Suprapubic skin (tissue), 4 donors: ENCODE results near the gene LARGE1. TPM values are rescaled to one million over a fixed set of nuclear protein-coding genes. Genes with fewer than 3 reads are reported as not detected.
A peak's percentile ranks its signal among the peaks of the same experiment; 100 is the strongest.

ENCODE experiments used
- DNase-seq, 2 donors: peaks; one replicate each; pipeline ENCODE4 v3.0.0-alpha.2; 2019; ENCODE audit warnings: low spot score in 2 of 2
- H3K27ac ChIP-seq: fragments of 200-600 bp; sonication (generic); one replicate; pipeline ENCODE4 v1.5.1; 2019
- H3K27me3 ChIP-seq: fragments of 200-600 bp; sonication (generic); one replicate; pipeline ENCODE4 v1.5.1; 2019
- H3K36me3 ChIP-seq: fragments of 200-600 bp; sonication (generic); one replicate; pipeline ENCODE4 v1.5.1; 2019
- H3K4me1 ChIP-seq: fragments of 200-600 bp; sonication (generic); one replicate; pipeline ENCODE4 v1.5.1; 2019
- H3K4me3 ChIP-seq: fragments of 200-600 bp; sonication (generic); one replicate; pipeline ENCODE4 v1.5.1; 2019; ENCODE audit warnings: mild to moderate bottlenecking
- H3K9me3 ChIP-seq: fragments of 200-600 bp; sonication (generic); one replicate; pipeline ENCODE4 v1.5.1; 2019
- CTCF ChIP-seq, 2 donors: fragments of 200-600 bp in 1 of 2; fragments of 450-650 bp in 1 of 2; sonication (generic) in 1 of 2; IDR thresholded peaks; one replicate each; pipeline ENCODE4 v1.5.1; 2016 to 2019; ENCODE audit warnings: antibody characterized with exemption in 2 of 2, mild to moderate bottlenecking in 1 of 2, moderate library complexity in 1 of 2
- EP300 ChIP-seq: sonication (generic); formaldehyde crosslinking; IDR thresholded peaks from one replicate; pipeline ENCODE4 v1.6.1; 2017; ENCODE audit warnings: antibody characterized with exemption
- POLR2A ChIP-seq, 2 donors: fragments of 450-650 bp; IDR thresholded peaks; one replicate each; pipeline ENCODE4 v1.6.1; 2017; ENCODE audit warnings: antibody characterized with exemption in 2 of 2, mild to moderate bottlenecking in 2 of 2, moderate library complexity in 2 of 2
- POLR2AphosphoS5 ChIP-seq, 3 donors: sonication (generic); formaldehyde crosslinking; IDR thresholded peaks; one replicate each; pipeline ENCODE4 v1.6.1; 2017; ENCODE audit warnings: antibody characterized with exemption in 3 of 3
- WGBS: methylation state at CpG from one replicate; pipeline ENCODE4 v1.1.5; 2018; 5-methylcytosine and 5-hydroxymethylcytosine counted together
- total RNA-seq, 4 donors: library from RNA; depleted of rRNA; stranded (reverse); fragments of >200 nt; gene quantifications; one replicate each; pipeline ENCODE4 v1.1.0, GENCODE V29; 2016

The LARGE1 gene
- total RNA-seq, 4 donors from 2014 or later = 12.1 to 41.6 (median 21.1) TPM

- peak in 1 of 2 donors; percentile 79 for DNase-seq
- Histone ChIP-seq H3K4me3 (no peak overlapping the region), H3K36me3 (no peaks in the 10 kb centered on the region), H3K9me3 (no peaks in the 10 kb centered on the region), H3K27ac (no peak overlapping the region), H3K27me3 (no peaks in the 10 kb centered on the region), H3K4me1 (peaks cover 3% of the 10 kb centered on the region)
- whole genome bisulfite sequencing = 73% methylated on average over 8 of the region's 8 CpGs
- TF ChIP-seq POLR2A (IDR thresholded peaks at IDR 0.05) (no peak), EP300 (no peak), CTCF (IDR thresholded peaks at IDR 0.05) (peak; percentile 63 to 79)
Measured at GRCh38 chr22:33579448-33580093, 340.7 kb downstream of the LARGE1 start.

- H3K27ac ChIP-seq = no peak overlapping the region
- no peaks in the 10 kb centered on the region for H3K27me3 ChIP-seq
- H3K9me3 ChIP-seq = no peaks in the 10 kb centered on the region
- WGBS = 68% methylated on average over 1 of the region's 1 CpG
- peaks cover 3% of the 10 kb centered on the region for H3K4me1 ChIP-seq
- TF ChIP-seq CTCF (IDR thresholded peaks at IDR 0.05) (no peak), POLR2A (IDR thresholded peaks at IDR 0.05) (no peak), EP300 (no peak), POLR2AphosphoS5 (IDR thresholded peaks at IDR 0.05) (no peak)
- H3K4me3 ChIP-seq = no peak overlapping the region
- H3K36me3 ChIP-seq = no peaks in the 10 kb centered on the region
- DNase-seq = no peak
Measured at GRCh38 chr22:33578752-33579151, 341.5 kb downstream of the LARGE1 start.

- no peak for DNase-seq
- Histone ChIP-seq H3K27me3 (no peaks in the 10 kb centered on the region), H3K9me3 (no peaks in the 10 kb centered on the region), H3K4me3 (no peak overlapping the region), H3K27ac (no peak overlapping the region), H3K36me3 (no peaks in the 10 kb centered on the region), H3K4me1 (peaks cover 3% of the 10 kb centered on the region)
- TF ChIP-seq CTCF (IDR thresholded peaks at IDR 0.05) = no peak
- no peak for TF ChIP-seq POLR2A (IDR thresholded peaks at IDR 0.05)
- TF ChIP-seq EP300 = no peak
- no peak for TF ChIP-seq POLR2AphosphoS5 (IDR thresholded peaks at IDR 0.05)
- 55% methylated on average over 4 of the region's 4 CpGs for WGBS
Measured at GRCh38 chr22:33577862-33578411, 342.3 kb downstream of the LARGE1 start.

DNA sequence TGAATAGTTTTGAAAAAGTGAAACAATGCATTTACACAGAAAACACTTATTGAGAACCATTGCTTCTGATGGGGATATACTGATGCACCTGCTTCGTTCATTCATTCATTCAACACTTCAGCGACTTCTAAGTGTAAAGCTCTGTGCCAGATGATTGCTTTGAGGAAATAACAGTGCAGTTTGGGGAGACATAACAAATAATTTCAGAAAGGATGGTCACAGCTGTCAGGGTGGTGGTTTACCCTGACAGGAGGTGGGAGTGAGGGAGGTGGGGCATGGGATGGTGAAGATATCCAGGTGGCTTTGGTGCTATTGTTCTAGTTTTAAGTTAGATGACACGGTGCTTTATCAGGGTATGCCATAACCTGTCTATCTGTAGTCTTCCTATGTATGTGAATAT is 344.1 kb downstream of the LARGE1 start:
- Histone ChIP-seq H3K36me3 (no peaks in the 10 kb centered on the region), H3K4me3 (no peak overlapping the region), H3K9me3 (no peaks in the 10 kb centered on the region), H3K4me1 (peaks cover 3% of the 10 kb centered on the region), H3K27ac (no peak overlapping the region), H3K27me3 (no peaks in the 10 kb centered on the region)
- TF ChIP-seq CTCF (IDR thresholded peaks at IDR 0.05) = no peak
- 89% methylated on average over 3 of the region's 3 CpGs for WGBS
- no peak for DNase-seq

- Histone ChIP-seq H3K4me1 (peaks cover 3% of the 10 kb centered on the region), H3K27ac (no peak overlapping the region), H3K27me3 (no peaks in the 10 kb centered on the region), H3K36me3 (no peaks in the 10 kb centered on the region), H3K9me3 (no peaks in the 10 kb centered on the region), H3K4me3 (no peak overlapping the region)
- no peak for TF ChIP-seq CTCF (IDR thresholded peaks at IDR 0.05)
- WGBS = 95% methylated on average over 7 of the region's 7 CpGs
- no peak for DNase-seq
Measured at GRCh38 chr22:33575771-33576170, 344.5 kb downstream of the LARGE1 start.
